Measurements from ENCODE around the gene MVD. TPM values are rescaled to one million over a fixed set of nuclear protein-coding genes. Genes with fewer than 3 reads are reported as not detected.

Gene MVD
- total and polyA plus RNA-seq, 4 donors: 19.8 to 57.6 (median 26.3) TPM

- DNase-seq (no peak), ATAC-seq (ENCODE audit: low FRiP score) (no peak)
- no peaks in the 10 kb centered on the region for H3K9me3 ChIP-seq (ENCODE audit: control insufficient read depth, low read length)
- no peak overlapping the region for H3K27ac ChIP-seq (ENCODE audit: low read depth in 1 of 2, low read length in 2 of 2)
- H3K4me3 ChIP-seq (ENCODE audit: low read length in 2 of 2): no peak overlapping the region
- no peaks in the 10 kb centered on the region for H3K4me1 ChIP-seq (ENCODE audit: control insufficient read depth in 1 of 2, insufficient read depth in 2 of 2, low read length in 2 of 2)
- H3K27me3 ChIP-seq (ENCODE audit: control insufficient read depth in 1 of 2, insufficient read depth in 2 of 2, low read length in 1 of 2): no peaks in the 10 kb centered on the region
- 60 to 65% methylated on average over 17 of the region's 17 CpGs for WGBS, 2 donors
- intact Hi-C loops (cut with DNase I): no loop called here
- no peaks in the 10 kb centered on the region for H3K36me3 ChIP-seq (ENCODE audit: control insufficient read depth in 1 of 2, insufficient read depth in 2 of 2, low read length in 1 of 2)
These were observed 22.2 kb downstream of the MVD start for GRCh38 chr16:88640498-88641247.

DNA sequence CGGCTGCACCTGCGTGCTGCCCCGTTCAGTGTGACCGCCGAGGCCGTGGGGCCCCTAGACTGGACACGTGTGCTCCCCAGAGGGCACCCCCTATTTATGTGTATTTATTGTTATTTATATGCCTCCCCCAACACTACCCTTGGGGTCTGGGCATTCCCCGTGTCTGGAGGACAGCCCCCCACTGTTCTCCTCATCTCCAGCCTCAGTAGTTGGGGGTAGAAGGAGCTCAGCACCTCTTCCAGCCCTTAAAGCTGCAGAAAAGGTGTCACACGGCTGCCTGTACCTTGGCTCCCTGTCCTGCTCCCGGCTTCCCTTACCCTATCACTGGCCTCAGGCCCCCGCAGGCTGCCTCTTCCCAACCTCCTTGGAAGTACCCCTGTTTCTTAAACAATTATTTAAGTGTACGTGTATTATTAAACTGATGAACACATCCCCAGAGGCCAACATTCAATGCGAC lies 22.8 kb downstream of the MVD start:
- no peaks in the 10 kb centered on the region for H3K4me1 ChIP-seq (ENCODE audit: control insufficient read depth in 1 of 2, insufficient read depth in 2 of 2, low read length in 2 of 2)
- 32 to 40% methylated on average over 13 of the region's 13 CpGs for WGBS, 2 donors
- no peak overlapping the region for H3K4me3 ChIP-seq (ENCODE audit: low read length in 2 of 2)
- H3K36me3 ChIP-seq (ENCODE audit: control insufficient read depth in 1 of 2, insufficient read depth in 2 of 2, low read length in 1 of 2): no peaks in the 10 kb centered on the region
- DNase-seq: no peak
- intact Hi-C loops (cut with DNase I): no loop called here
- no peaks in the 10 kb centered on the region for H3K27me3 ChIP-seq (ENCODE audit: control insufficient read depth in 1 of 2, insufficient read depth in 2 of 2, low read length in 1 of 2)
- no peak overlapping the region for H3K27ac ChIP-seq (ENCODE audit: low read depth in 1 of 2, low read length in 2 of 2)
- ATAC-seq (ENCODE audit: low FRiP score): no peak
- H3K9me3 ChIP-seq (ENCODE audit: control insufficient read depth, low read length): no peaks in the 10 kb centered on the region

DNA sequence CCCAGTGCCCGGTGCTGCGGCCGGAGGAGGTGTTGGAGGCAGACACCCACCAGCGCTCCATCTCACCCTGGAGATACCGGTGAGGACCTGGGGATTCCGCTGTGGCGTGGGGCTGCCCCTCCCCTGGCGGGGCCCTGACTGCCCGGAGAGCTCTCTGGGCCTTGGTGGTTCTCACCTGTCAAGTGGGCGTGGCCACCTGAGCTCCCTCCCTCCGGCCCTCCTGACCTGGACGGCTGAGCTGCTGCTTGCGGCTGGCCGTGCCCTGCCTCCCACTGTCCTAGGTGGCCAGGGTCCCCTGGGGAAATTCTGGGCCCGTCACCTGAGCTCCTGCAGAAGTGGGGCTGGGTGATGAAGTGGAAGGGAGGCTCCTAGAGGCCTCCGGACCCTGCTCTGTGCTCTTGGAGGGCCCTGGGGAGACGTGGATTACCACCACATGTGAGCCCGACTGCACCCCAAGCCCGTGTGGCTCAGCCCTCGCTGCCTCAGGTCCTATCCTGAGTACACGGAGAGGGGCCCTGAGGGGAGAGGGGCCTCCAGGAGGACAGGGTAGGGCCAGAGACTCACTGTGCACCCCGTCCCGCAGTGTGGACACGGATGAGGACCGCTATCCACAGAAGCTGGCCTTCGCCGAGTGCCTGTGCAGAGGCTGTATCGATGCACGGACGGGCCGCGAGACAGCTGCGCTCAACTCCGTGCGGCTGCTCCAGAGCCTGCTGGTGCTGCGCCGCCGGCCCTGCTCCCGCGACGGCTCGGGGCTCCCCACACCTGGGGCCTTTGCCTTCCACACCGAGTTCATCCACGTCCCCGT lies 23.5 kb downstream of the MVD start:
- no peak for ATAC-seq (ENCODE audit: low FRiP score)
- WGBS, 2 donors: 20 to 23% methylated on average over 42 to 45 of the region's 45 CpGs

DNA sequence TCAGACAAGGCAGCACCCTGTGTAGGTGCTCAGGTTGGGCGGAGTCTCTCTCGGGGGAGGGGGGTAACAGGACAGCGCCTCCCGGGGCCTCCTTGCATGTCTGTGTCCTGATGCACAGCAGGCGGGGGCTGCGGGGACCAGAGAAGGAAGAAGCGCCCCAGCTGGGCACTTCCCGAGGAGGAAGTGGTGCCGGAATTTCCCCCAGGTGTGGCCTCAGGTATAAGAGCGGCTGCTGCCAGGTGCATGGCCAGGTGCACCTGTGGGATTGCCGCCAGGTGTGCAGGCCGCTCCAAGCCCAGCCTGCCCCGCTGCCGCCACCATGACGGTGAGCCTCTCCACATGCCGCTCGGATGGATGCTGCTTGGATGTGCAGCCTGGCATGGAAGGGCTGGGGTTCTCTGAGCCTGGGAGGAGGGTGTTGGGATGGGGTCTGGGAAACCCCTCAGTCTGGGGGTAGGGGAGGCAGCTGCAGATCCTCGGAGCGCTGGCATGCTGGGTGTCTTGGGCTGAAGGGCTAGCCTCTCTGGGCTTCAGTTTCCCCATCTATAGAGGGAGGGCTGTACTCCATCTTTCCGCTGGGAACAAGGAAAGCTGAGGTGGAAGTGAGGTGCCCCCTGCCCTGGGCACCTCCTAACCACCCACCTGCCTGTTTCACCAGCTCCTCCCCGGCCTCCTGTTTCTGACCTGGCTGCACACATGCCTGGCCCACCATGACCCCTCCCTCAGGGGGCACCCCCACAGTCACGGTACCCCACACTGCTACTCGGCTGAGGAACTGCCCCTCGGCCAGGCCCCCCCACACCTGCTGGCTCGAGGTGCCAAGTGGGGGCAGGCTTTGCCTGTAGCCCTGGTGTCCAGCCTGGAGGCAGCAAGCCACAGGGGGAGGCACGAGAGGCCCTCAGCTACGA lies 24.3 kb downstream of the MVD start, which contains the start of gene IL17C:
Gene IL17C, plus strand, starts transcription at position 250 of the 908 bp plus-strand sequence. Its CDS starts 70 bp downstream, at position 320.
- Histone ChIP-seq H3K27me3 (ENCODE audit: control insufficient read depth in 1 of 2, insufficient read depth in 2 of 2, low read length in 1 of 2) (no peaks in the 10 kb centered on the region), H3K36me3 (ENCODE audit: control insufficient read depth in 1 of 2, insufficient read depth in 2 of 2, low read length in 1 of 2) (no peaks in the 10 kb centered on the region), H3K4me1 (ENCODE audit: control insufficient read depth in 1 of 2, insufficient read depth in 2 of 2, low read length in 2 of 2) (no peaks in the 10 kb centered on the region), H3K4me3 (ENCODE audit: low read length in 2 of 2) (no peak within 1 kb of the TSS), H3K9me3 (ENCODE audit: control insufficient read depth, low read length) (no peaks in the 10 kb centered on the region), H3K27ac (ENCODE audit: low read depth in 1 of 2, low read length in 2 of 2) (no peak within 1 kb of the TSS)
- no peak for ATAC-seq (ENCODE audit: low FRiP score)
- intact Hi-C loops (cut with DNase I): no loop called here
- WGBS, 2 donors: 47 to 48% methylated on average over 27 of the region's 27 CpGs
- no peak for DNase-seq

More for the DNA sequence above, 23.5 kb downstream of the MVD start:
- Histone ChIP-seq H3K27ac (ENCODE audit: low read depth in 1 of 2, low read length in 2 of 2) (no peak overlapping the region), H3K27me3 (ENCODE audit: control insufficient read depth in 1 of 2, insufficient read depth in 2 of 2, low read length in 1 of 2) (no peaks in the 10 kb centered on the region), H3K4me1 (ENCODE audit: control insufficient read depth in 1 of 2, insufficient read depth in 2 of 2, low read length in 2 of 2) (no peaks in the 10 kb centered on the region), H3K36me3 (ENCODE audit: control insufficient read depth in 1 of 2, insufficient read depth in 2 of 2, low read length in 1 of 2) (no peaks in the 10 kb centered on the region), H3K9me3 (ENCODE audit: control insufficient read depth, low read length) (no peaks in the 10 kb centered on the region), H3K4me3 (ENCODE audit: low read length in 2 of 2) (no peak overlapping the region)
- intact Hi-C loops (cut with DNase I): no loop called here
- DNase-seq: no peak

- no peak overlapping the region for H3K4me3 ChIP-seq (ENCODE audit: low read length in 2 of 2)
- peaks cover 0 to 2% of the 10 kb centered on the region in 2 donors for H3K36me3 ChIP-seq (ENCODE audit: control insufficient read depth in 1 of 2, insufficient read depth in 2 of 2, low read length in 1 of 2)
- DNase-seq: no peak
- WGBS, 2 donors: 74 to 75% methylated on average over 21 to 23 of the region's 23 CpGs
- no peaks in the 10 kb centered on the region for H3K27me3 ChIP-seq (ENCODE audit: control insufficient read depth in 1 of 2, insufficient read depth in 2 of 2, low read length in 1 of 2)
- no peak overlapping the region for H3K27ac ChIP-seq (ENCODE audit: low read depth in 1 of 2, low read length in 2 of 2)
- no peaks in the 10 kb centered on the region for H3K4me1 ChIP-seq (ENCODE audit: control insufficient read depth in 1 of 2, insufficient read depth in 2 of 2, low read length in 2 of 2)
- H3K9me3 ChIP-seq (ENCODE audit: control insufficient read depth, low read length): no peaks in the 10 kb centered on the region
- ATAC-seq (ENCODE audit: low FRiP score): no peak
- intact Hi-C loops (cut with DNase I): no loop called here
These were observed 26.2 kb downstream of the MVD start for GRCh38 chr16:88636488-88637265.

DNA sequence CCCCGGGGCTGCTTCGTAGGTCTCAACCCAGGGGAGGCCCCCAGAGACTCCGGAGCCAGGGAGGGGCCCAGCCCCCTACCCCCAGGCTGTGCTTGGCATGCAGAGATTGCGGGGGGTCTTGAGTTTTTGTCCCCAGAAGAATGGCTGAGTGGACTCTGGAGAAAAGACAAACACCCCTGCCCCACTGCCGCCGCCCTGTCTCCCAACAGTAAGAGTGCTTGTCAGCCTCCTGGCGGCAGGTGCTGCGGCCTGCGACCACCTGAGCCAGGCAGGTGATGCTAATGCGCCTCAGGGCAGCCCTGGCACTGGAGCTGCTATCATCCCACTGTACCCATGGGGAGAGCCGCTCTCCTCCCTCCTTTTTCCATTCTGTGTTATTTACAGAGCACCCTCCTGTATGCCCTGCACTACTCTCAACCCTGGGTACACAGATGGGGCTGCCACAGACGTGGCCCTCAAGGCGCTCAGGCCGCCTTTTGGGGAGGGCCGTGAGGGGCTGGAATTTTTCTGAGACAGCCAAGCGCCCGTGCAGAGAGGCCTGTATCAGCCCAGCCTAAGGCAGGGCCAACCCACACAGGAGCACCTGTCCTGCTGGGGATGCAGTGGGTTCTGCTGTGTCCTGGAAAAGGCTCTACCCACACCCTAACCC lies 27.1 kb downstream of the MVD start:
- Histone ChIP-seq H3K4me3 (ENCODE audit: low read length in 2 of 2) (no peak overlapping the region), H3K27me3 (ENCODE audit: control insufficient read depth in 1 of 2, insufficient read depth in 2 of 2, low read length in 1 of 2) (no peaks in the 10 kb centered on the region), H3K27ac (ENCODE audit: low read depth in 1 of 2, low read length in 2 of 2) (no peak overlapping the region), H3K36me3 (ENCODE audit: control insufficient read depth in 1 of 2, insufficient read depth in 2 of 2, low read length in 1 of 2) (peaks cover 1 to 2% of the 10 kb centered on the region in 2 donors), H3K4me1 (ENCODE audit: control insufficient read depth in 1 of 2, insufficient read depth in 2 of 2, low read length in 2 of 2) (no peaks in the 10 kb centered on the region), H3K9me3 (ENCODE audit: control insufficient read depth, low read length) (no peaks in the 10 kb centered on the region)
- DNase-seq (no peak), ATAC-seq (ENCODE audit: low FRiP score) (no peak)
- 93 to 94% methylated on average over 17 of the region's 17 CpGs for WGBS, 2 donors
- intact Hi-C loops (cut with DNase I): no loop called here

GRCh38 chr16:88634994-88635670 lies 27.8 kb downstream of the MVD start:
- Histone ChIP-seq H3K36me3 (ENCODE audit: control insufficient read depth in 1 of 2, insufficient read depth in 2 of 2, low read length in 1 of 2) (peaks cover 2 to 6% of the 10 kb centered on the region in 2 donors), H3K27ac (ENCODE audit: low read depth in 1 of 2, low read length in 2 of 2) (no peak overlapping the region), H3K9me3 (ENCODE audit: control insufficient read depth, low read length) (no peaks in the 10 kb centered on the region), H3K4me1 (ENCODE audit: control insufficient read depth in 1 of 2, insufficient read depth in 2 of 2, low read length in 2 of 2) (no peaks in the 10 kb centered on the region), H3K4me3 (ENCODE audit: low read length in 2 of 2) (no peak overlapping the region), H3K27me3 (ENCODE audit: control insufficient read depth in 1 of 2, insufficient read depth in 2 of 2, low read length in 1 of 2) (no peaks in the 10 kb centered on the region)
- intact Hi-C loops (cut with DNase I): no loop called here
- WGBS, 2 donors: 56 to 62% methylated on average over 27 to 28 of the region's 28 CpGs
- no peak for ATAC-seq (ENCODE audit: low FRiP score)
- no peak for DNase-seq
